GM13976 (cell line): ENCODE data around the gene BCL2L12.

ENCODE experiments used
- DNase-seq: peaks from one replicate; pipeline ENCODE4 v3.0.0; 2012; ENCODE audit warnings: low spot score
- CTCF ChIP-seq: IDR thresholded peaks from 2 replicates; pipeline ENCODE4 v1.5.1; 2012; ENCODE audit warnings: borderline replicate concordance, mild to moderate bottlenecking; ENCODE audit not compliant: insufficient read depth; ENCODE audit errors: extremely low read depth, missing control alignments, control extremely low read depth
- in situ Hi-C: fragments of 300-500 bp; cut with MboI; formaldehyde crosslinking; loops from one replicate; pipeline ENCODE4 v1.12.0; 2022; ENCODE audit warnings: low sequenced_read_pairs, mixed read lengths, inconsistent platforms; ENCODE audit not compliant: unreplicated experiment

BCL2L12 gene

GRCh38 chr19:49676136-49676783 lies 10.5 kb downstream of the BCL2L12 start:
- in situ Hi-C loops, result no loop called here
- no peak for TF ChIP-seq CTCF
- DNase-seq, result peak; percentile 80

- in situ Hi-C loops, result no loop called here
- TF ChIP-seq CTCF, result no peak
- peak; percentile 94 for DNase-seq
Measured at GRCh38 chr19:49676784-49677230, 11.1 kb downstream of the BCL2L12 start.

GRCh38 chr19:49677231-49677900 lies 11.6 kb downstream of the BCL2L12 start, which contains the start of gene PRMT1:
Gene PRMT1 (plus strand): TSS chr19:49677271. CDS start chr19:49677281, 10 bp downstream.
- in situ Hi-C loops, result no loop called here
- no peak for DNase-seq
- no peak for TF ChIP-seq CTCF

GRCh38 chr19:49677901-49678674 lies 12.4 kb downstream of the BCL2L12 start:
- in situ Hi-C loops, result no loop called here
- DNase-seq, result peak; percentile 78
- peak; percentile 74 for TF ChIP-seq CTCF

- in situ Hi-C loops, result no loop called here
- no peak for DNase-seq
- no peak for TF ChIP-seq CTCF
Measured at GRCh38 chr19:49678985-49679770, 13.4 kb downstream of the BCL2L12 start.

GRCh38 chr19:49679771-49680413 lies 14.2 kb downstream of the BCL2L12 start:
- TF ChIP-seq CTCF, result no peak
- DNase-seq, result no peak
- in situ Hi-C loops, result no loop called here
